Activated T-helper 1 cell treated with anti-CD3 and anti-CD28 coated beads, Interleukin-2, amount 50 U/mL, for 16 hours (primary cell): ENCODE data around the gene SFT2D2.

Experiments
- DNase-seq, 2 donors: peaks; one replicate each; pipeline ENCODE4 v3.0.0-alpha.2; 2020; ENCODE audit warnings: low read depth in 1 of 2, low spot score in 1 of 2

Gene SFT2D2

DNA sequence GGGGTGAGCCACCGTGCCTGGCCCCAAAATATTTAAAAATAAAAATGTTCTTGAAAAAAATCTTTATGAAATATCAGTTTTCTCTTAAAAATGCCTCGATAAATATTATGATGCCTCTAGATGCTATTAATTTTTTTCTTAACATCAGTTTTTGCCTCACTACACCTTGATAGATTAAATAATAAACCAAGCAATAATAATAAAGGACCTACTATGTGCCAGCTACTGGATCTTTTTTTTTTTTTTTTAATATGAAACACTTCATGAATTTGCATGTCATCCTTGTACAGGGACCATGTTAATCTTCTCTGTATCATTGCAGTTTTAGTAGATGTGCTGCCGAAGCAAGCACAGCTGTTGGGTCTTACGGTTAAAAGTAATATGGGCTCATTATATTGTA is 37.3 kb downstream of the SFT2D2 start:
- DNase-seq, result no peak

DNA sequence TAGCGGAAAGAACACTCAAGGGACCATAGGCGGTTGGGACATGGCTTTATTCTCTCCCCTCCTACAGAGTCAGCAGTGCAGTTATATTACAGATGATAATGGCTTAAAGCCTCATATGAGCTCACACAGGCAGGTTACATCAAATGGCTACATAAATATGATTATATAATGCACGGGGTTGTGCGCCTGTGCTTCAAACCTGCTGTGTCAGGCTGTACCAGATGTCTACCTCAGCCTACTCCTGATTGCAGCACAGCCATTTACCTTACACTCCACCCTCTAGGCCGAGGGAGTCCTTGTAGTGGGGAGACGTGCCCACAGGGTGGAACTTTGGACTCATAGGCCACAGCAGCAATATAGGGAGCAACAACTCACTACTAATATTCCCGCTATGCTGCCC is 38.5 kb downstream of the SFT2D2 start:
- no peak for DNase-seq

DNA sequence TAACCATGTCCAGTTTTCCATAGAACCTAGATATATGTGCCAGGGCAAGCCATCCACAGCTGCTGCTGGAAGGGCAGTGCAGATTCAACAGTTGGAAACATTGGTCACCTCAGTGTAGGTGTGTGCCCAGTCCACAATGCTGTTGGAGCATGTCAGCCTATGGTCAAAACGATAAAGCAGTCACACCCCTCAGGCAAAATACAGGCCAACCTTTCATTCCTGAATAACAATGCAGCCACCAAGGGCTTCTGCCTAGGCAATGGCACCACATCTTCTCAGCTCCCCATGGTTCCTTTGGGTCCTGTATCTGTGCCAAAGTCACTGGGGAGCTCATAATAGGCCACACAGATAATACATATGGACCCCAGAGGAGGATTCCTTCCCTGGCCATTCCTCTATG is 39.8 kb downstream of the SFT2D2 start:
- DNase-seq, result no peak

DNA sequence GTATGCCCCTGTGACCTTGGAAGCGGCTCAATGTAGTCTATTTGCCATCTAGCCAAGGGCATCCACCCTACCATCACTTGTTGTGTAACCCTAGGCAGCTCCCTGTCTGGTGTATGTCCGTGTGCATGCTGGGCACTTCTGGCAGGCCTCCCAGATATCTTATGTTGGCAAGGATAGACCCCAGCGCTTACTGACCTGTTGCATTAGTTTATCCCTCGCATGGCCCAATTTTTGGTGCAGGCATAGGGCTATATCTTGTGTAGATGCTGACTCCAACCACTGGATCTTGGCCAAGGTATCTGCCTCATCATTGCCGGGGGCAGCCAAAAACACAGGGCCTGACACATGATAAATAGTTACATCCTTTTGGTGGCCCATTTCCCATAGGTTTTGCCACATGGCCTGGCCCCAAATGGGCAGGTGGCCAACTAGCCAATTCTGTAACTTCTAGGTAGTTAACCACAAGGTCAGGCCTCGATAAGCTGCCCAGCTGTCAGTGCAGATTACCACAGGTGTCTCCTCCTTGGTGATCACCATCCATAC is 40.9 kb downstream of the SFT2D2 start:
- DNase-seq, result no peak

DNA sequence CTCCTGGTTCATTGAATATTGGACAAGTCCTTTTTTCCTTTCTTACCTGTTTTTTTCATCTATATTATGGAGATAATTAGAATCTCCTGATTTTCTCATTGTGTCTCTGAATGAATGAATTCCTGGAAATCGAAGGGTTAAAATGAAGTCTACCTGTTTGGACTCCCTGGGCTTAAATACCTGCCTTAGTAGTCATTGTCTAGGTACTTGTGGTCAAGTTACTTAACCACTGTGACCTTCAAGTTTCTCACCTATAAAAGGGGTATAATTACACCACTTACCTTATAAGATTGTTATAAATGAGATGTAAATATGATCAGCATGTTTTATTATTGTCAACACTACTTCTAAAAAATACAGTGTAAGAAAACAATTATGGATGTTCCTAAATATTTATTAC is 45.8 kb downstream of the SFT2D2 start:
- DNase-seq, result no peak

DNA sequence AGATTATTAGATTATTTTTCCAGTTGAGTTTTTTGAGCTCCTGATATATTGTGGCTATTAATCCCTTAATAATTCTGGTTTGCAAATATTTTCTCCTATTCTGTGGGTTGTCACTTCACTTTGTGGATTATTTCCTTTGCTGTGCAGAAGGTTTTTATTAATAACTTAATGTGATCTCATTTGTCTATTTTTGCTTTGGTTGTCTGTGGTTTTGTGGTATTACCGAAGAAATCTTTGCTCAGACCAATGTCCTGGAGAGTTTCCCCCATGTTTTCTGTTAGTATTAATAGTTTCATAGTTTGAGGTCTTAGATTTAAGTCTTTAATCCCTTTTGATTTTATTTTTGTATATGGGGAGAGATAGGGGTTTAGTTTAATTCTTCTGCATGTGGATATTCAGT is 47.8 kb downstream of the SFT2D2 start:
- no peak for DNase-seq

DNA sequence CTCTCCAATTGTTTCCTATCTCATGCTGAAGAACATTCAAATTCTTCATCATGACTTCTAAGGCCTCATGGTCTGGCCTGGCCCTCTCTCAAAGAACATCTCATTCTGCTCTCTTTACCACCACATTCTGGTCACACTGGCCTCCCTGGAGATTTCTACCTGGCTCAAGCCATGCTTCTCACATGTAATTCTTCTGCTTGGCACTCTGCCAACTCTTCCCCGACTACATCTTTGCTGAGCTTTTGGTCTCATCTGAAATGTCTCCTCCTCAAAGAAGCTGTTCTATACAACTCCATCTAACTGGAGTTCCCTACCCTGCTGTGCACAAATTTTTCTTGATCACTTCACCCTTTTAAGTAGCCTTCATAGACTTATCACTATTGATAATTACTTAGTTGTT is 53.4 kb downstream of the SFT2D2 start:
- no peak for DNase-seq

DNA sequence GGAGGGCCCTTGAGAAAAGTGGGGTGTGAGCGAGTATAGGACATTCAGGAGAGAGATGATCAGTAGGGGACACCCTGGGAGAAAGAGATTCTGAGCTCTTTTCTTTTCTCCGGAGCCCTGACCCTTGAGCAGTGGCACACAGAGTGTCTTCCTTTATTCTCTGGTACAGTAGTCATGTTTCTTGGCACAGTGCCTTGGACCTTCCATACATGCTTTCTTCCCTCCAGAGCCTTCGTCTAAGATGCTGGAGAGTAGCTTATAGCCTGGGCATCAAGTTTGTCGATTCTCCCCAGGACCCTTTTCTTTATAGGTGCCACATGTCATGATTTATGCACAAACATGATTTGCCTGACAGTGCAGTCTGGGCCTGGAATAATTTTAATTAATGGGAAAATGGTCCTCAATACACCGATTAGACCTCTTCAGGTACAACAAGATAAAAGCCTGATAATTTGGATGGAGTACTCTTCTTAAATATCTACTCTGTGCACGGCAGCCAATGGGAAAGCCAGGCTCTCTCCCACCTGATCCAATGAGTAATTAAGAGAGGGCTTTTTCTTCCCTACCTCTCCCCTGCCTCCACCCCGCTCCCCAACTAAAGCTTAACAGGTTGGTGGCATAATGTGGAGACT is 54.6 kb downstream of the SFT2D2 start, which contains the start of gene TBX19:
Gene TBX19 (plus strand): TSS at position 582 of the 632 bp plus-strand sequence. CDS start 214 bp downstream, outside the sequence.
- DNase-seq, result no peak

DNA sequence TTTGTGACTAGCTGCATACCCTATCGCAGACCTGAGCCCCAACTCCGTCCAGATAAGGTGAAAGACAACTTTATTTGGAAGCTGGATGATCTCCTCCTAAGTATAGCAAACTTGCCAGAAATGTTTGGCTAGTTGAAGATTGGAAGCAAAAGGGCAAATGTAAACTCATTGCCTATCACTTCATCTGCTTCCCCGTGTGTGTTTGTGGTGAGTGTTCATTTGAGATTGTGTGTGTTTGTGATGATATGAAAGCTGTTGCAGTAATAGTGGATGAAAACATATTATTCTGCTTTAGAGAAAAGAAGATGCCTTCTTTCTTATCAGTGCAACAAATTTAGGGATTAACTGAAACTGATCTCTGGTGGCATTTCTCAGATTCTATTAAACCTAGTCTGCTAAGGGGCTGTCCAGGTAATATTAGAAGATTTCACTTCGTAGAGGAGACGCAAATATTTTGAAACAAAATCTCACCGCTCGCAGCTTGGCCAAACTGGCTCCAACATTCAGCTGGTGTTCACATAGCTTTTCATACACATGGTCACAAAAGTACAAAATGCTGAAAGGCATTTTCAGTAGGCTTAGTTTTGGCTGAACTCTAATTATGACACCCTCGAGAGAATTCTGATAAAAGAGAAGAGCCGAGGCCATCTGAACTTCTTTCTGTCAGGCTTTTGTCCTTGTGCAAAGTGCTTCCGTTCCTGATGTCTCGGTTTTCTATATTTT is 56.0 kb downstream of the SFT2D2 start:
- DNase-seq, result no peak

DNA sequence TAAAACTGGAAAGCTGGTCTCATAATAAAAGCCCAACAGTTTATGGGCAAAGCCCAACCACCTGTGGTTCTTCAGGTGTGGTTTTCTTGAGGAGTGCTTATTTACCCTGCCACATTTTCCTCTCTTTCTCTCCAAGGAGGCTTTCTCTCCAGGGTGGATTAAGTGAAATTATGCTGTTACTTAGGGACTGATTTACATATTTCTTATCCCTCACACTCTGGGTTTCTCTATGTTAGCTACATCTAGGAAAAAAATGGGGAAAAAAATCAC is 59.7 kb downstream of the SFT2D2 start:
- DNase-seq, result no peak

DNA sequence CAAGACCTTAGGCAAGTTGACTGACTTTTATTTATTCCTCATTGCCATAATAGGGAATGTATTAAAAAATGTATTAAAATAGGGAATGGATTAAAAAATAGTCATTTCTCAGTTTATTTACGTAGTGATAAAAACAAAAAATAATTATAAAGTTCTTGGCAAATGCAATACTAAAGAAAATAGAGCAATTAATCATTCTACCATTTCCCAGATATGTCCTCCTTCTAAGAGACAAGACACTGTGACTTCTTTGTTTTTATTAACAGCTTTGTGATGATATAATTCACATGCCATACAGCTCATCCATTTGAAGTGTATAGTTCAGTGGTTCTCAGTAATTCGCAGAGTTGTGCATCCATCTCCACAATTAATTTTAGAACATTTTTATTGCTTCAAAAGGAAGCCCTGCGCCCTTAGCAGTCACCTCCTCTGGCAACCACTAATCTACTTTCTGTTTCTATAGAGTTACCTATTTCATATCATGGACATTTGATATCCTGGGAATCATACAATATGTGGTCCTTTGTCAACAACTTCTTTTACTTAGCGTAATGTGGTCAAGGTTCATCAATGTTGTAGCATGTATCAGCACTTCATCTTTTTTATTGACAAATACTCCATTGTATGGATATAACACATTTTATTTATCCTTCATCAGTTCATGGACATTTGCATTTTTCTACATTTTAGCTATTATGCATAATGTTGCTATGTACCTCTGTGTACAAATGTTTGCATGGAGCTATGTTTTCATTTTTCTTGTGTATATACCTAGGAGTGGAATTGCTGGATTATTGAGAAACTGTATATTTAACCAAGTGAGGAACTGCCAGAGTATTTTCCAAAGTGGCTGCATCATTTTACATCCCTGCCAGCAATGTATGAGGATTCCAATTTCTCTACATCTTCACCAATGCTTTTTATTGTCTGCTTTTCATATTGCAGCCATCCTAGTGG is 60.4 kb downstream of the SFT2D2 start:
- no peak for DNase-seq

DNA sequence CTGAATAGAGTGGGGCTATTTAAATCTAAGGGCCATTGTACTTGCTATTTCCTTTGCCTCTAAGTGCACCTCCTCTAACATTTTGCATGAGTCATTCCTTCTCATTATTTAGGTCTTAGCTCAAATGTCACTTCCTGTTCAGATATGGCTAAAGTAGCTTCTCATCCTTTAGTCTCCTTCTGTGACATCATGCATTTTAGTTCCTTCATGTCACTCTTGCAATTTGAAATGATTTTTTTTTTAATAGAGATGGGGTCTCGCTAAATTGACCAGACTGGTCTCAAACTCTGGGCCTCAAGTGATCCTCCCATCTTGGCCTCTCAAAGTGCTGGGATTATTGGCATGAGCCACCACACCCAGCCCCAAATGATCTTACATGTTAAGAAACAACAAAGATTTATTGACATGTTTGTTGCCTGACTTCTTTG is 61.4 kb downstream of the SFT2D2 start:
- no peak for DNase-seq

DNA sequence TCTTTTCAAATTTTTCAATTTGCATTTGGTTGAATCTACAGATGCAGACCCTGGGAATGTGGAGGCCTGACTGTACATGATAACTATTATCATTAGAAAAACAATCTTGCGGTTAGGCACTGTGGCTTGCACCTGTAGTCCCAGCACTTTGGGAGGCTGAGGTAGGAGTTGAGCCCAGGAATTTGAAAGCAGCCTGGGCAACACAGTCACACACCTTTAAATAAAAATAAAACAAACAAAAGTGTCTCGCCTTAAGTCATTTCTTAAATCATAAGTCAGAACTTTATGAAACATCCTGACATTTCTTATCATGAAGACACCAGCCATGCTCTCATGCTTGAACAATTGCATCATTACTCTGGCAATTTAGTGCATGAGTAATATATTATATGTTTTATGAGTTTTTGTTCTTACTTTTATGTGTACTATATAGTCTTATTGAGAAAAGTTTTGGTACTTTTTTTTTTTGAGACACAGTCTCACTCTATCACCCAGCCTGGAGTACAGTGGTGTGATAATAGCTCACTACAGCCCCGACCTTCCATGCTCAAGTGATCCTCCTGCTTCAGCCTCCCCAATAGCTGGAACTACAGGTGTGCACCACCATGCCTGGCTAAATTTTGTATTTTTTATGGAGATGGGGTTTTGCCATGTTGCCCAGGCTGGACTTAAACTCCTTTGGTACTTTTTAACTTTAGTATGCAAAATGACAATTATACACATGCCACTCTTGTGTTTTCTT is 62.7 kb downstream of the SFT2D2 start:
- DNase-seq, result no peak

DNA sequence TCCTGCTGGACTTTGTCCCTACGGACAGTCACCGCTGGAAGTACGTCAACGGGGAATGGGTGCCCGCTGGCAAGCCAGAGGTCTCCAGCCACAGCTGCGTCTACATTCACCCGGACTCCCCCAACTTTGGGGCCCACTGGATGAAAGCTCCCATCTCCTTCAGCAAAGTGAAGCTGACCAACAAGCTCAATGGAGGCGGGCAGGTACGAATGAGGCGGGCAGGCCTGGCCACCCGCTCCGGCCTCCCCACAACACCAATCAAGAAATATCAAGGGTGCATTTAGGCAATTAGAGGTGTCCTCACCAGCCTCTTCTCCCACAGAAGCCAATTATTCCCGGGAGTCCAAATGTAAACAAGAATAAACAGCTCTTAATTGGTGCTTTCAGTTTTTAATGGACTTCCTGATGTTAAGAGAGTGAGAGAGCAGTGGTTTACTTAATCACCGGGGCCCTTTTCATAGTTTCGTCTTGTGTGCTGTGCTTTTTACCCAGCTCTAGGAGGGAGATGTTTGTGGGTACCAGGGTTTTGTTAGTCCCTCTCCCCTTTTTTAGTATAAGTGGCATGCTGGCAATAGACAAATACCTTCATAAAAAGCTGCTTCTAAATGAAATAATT is 65.5 kb downstream of the SFT2D2 start:
- no peak for DNase-seq

DNA sequence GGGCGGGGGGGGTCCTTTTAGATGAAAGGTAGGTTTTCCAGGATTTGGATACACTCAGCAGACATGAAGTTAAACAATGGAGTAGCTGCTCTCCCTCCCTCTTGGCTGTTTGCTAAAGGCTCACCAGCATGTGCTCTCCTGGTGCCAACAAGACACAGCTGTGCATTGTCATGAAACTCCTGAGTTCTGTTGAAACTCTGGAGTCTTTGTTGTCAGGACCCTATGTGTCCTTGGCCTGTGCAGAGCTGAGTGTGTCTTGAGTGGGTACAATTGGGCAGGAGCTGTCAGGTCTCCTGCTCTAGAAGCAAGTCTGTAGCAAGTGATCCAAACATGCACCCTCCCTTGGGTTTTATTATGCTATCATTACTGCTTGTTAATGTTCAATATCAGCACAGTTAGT is 67.6 kb downstream of the SFT2D2 start:
- DNase-seq, result no peak

DNA sequence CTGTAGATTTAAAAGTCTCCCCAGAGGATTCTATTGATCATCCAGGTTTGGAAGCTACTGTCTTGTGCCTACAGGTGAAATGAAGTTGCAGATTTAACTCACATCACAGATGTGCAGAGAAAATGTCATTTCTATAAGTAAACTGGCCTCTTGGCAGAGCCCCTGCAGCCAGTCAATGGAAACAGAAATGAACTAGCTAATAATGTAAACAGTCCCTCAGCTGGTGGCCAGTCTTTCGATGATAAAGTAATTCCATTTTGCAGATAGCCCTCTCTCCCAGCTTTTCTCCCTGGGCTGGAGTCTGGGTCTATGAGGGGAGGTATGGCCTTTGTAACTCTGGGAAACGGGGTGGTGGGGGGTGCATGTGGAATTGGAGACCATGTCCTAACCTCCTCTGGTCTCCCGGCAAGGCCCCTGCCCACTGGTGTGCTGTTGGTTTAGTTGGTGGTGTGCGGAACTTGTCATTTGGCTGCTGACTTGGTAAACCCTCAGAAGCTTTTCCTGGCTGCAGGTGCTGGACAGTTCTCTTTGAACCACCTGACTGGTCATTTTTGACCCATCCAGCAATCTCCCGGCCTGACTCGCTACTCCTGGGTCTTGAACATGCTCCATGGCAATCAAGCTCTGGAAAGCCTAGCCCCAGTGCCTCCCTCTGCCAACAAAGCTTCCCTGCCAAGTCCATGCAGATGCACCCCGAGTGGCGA is 69.8 kb downstream of the SFT2D2 start:
- DNase-seq, result no peak

DNA sequence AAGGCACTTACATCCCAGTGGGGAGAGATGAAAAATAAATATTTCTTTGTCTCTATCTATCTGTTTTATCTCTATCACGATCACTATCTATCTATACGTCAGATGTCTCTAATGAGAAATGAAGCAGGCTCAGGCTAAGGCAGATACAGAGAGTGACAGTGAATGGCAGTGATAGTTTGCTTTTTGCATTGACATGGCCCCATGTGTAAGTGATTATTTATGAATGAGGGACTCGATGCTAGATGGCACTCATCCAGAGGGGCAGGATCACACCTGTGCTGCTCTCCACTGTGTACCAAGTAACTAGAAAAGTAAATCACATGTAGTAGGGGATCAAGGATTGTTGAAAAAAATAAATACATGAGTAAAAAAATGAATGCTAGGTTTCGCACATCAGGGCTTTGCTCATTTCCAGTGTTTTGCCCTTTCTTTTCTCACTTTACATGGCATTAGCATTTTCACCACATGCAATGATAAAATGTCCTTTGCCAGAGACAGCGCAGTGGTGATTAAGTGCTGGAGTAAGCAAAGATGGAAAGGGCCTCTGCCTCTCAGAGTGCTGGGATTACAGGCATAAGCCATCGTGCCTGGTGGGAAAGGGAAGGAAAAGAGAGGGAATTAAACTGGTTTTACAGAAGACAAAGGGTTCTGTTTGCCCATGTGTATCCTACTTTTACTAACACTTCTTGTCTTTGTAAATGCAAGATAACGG is 71.4 kb downstream of the SFT2D2 start:
- no peak for DNase-seq

DNA sequence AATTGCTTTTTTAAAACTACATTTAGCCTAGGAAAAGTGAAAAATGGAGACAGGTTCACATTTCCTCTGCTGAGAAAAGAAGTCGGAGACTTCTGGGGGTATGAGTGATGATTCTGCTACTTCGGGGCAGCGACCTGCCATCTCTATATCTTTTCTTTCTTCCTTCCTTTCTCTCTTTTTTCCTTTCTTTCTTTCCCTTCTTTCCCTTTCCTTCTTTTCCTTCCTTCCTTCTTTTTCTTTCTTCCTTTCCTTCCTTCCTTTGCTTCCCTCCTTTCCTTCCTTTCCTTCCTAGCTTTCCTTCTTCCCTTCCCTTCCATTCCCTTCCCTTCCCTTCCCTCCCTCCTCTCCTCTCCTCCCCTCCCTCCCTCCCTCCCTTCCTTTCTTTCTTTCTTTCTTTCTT is 72.6 kb downstream of the SFT2D2 start:
- no peak for DNase-seq

DNA sequence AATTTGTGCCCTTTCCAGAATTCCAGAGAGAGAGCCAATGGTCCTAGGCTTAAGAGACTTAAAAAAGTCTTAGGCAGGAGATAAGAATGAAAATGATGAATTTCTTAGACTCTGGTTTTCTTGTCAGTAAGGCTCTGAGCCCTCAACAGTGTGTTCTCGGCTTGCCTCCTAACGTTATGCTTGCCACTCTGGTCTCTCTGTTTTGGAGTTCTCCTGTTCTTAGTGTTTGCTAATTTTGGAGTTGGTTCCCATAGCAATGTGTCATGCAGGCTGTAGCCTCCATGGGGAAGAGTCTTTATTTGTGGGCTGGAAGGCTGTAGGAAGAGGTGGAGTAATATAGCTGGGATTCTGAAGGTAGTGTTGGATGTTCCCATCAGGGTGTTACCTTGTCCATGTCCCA is 74.8 kb downstream of the SFT2D2 start:
- DNase-seq, result no peak
